Spinal cord (tissue), 10 donors: ENCODE measurements around the gene FLT1. TPM values are rescaled to one million over a fixed set of nuclear protein-coding genes. Genes with fewer than 3 reads are reported as not detected.

Experiments used
- DNase-seq, 6 donors: peaks; one replicate each; pipeline versions ENCODE4 v3.0.0 to v3.0.0-alpha.2; 2013 to 2015; ENCODE audit warnings: low spot score in 6 of 6, low read depth in 4 of 6
- H3K27ac ChIP-seq: one replicate; pipeline ENCODE4 v1.5.1; 2013; ENCODE audit warnings: low read depth, low read length, control low read depth
- H3K27me3 ChIP-seq: one replicate; pipeline ENCODE4 v1.6.1; 2013; ENCODE audit warnings: low read length; ENCODE audit not compliant: control insufficient read depth, insufficient read depth
- H3K36me3 ChIP-seq: one replicate; pipeline ENCODE4 v1.6.1; 2013; ENCODE audit warnings: low read length; ENCODE audit not compliant: control insufficient read depth, insufficient read depth
- H3K4me1 ChIP-seq: one replicate; pipeline ENCODE4 v1.6.1; 2013; ENCODE audit warnings: low read length; ENCODE audit not compliant: control insufficient read depth, insufficient read depth
- H3K4me3 ChIP-seq: one replicate; pipeline ENCODE4 v1.5.1; 2013; ENCODE audit warnings: low read depth, low read length, control low read depth
- H3K9me3 ChIP-seq: one replicate; pipeline ENCODE4 v1.6.1; 2013; ENCODE audit warnings: low read length; ENCODE audit not compliant: control insufficient read depth, insufficient read depth
- WGBS: methylation state at CpG from one replicate; pipeline ENCODE4 v1.1.5; 2013; ENCODE audit warnings: missing lambda C conversion rate; ENCODE audit not compliant: insufficient coverage; 5-methylcytosine and 5-hydroxymethylcytosine counted together
- polyA plus RNA-seq, 2 donors: library from polyadenylated mRNA; unstranded; fragments of 120-200 nt; gene quantifications; one replicate each; pipeline ENCODE4 v1.2.1, GENCODE V29; 2013; ENCODE audit not compliant: insufficient read length in 2 of 2
- total RNA-seq, 2 donors: library from RNA; depleted of rRNA in 1 of 2; stranded (reverse); fragments of 120-200 nt in 1 of 2; fragments of >200 nt in 1 of 2; gene quantifications; one replicate each; pipeline versions ENCODE4 v1.2.3 to v1.2.4, GENCODE V29; 2013 to 2014
- donor health status: healthy.

Gene FLT1
- total and polyA plus RNA-seq, 4 donors = 14.6 to 29.3 (median 23.9) TPM

GRCh38 chr13:28349371-28349770 is 145.6 kb downstream of the FLT1 start:
- no peak for DNase-seq
- H3K4me3 ChIP-seq = no peak overlapping the region
- no peaks in the 10 kb centered on the region for H3K36me3 ChIP-seq
- H3K27ac ChIP-seq = no peak overlapping the region
- no peaks in the 10 kb centered on the region for H3K27me3 ChIP-seq
- WGBS = 88% methylated on average over 2 of the region's 6 CpGs
- no peaks in the 10 kb centered on the region for H3K4me1 ChIP-seq
- no peaks in the 10 kb centered on the region for H3K9me3 ChIP-seq

GRCh38 chr13:28347456-28348371 is 147.2 kb downstream of the FLT1 start:
- H3K9me3 ChIP-seq = no peaks in the 10 kb centered on the region
- H3K27ac ChIP-seq = no peak overlapping the region
- H3K27me3 ChIP-seq = no peaks in the 10 kb centered on the region
- no peak for DNase-seq
- no peak overlapping the region for H3K4me3 ChIP-seq
- H3K4me1 ChIP-seq = no peaks in the 10 kb centered on the region
- WGBS = 84% methylated on average over 4 of the region's 5 CpGs
- no peaks in the 10 kb centered on the region for H3K36me3 ChIP-seq

- Histone ChIP-seq H3K27me3 (no peaks in the 10 kb centered on the region), H3K9me3 (no peaks in the 10 kb centered on the region), H3K36me3 (no peaks in the 10 kb centered on the region), H3K4me1 (no peaks in the 10 kb centered on the region), H3K27ac (no peak overlapping the region), H3K4me3 (no peak overlapping the region)
- WGBS = no CpG with 5 or more reads among the region's 2 CpGs
- no peak for DNase-seq
Measured at GRCh38 chr13:28346154-28346553, 148.8 kb downstream of the FLT1 start.

GRCh38 chr13:28344163-28344562 is 150.8 kb downstream of the FLT1 start:
- Histone ChIP-seq H3K4me1 (no peaks in the 10 kb centered on the region), H3K27ac (no peak overlapping the region), H3K9me3 (no peaks in the 10 kb centered on the region), H3K4me3 (no peak overlapping the region), H3K36me3 (no peaks in the 10 kb centered on the region), H3K27me3 (no peaks in the 10 kb centered on the region)
- DNase-seq = no peak
- WGBS = 89% methylated on average over 3 of the region's 3 CpGs

GRCh38 chr13:28342251-28342650 is 152.7 kb downstream of the FLT1 start:
- WGBS = 93% methylated on average over 2 of the region's 2 CpGs

GRCh38 chr13:28340272-28340793 is 154.6 kb downstream of the FLT1 start:
- no peak for DNase-seq
- Histone ChIP-seq H3K4me1 (no peaks in the 10 kb centered on the region), H3K36me3 (no peaks in the 10 kb centered on the region), H3K9me3 (no peaks in the 10 kb centered on the region), H3K4me3 (no peak overlapping the region), H3K27me3 (no peaks in the 10 kb centered on the region), H3K27ac (no peak overlapping the region)
- 100% methylated on average over 2 of the region's 2 CpGs for WGBS

More at GRCh38 chr13:28342251-28342650, 152.7 kb downstream of the FLT1 start:
- Histone ChIP-seq H3K4me3 (no peak overlapping the region), H3K27me3 (no peaks in the 10 kb centered on the region), H3K36me3 (no peaks in the 10 kb centered on the region), H3K9me3 (no peaks in the 10 kb centered on the region), H3K27ac (no peak overlapping the region), H3K4me1 (no peaks in the 10 kb centered on the region)
- DNase-seq = no peak

GRCh38 chr13:28339419-28339818 is 155.5 kb downstream of the FLT1 start:
- WGBS = 100% methylated on average over 1 of the region's 2 CpGs
- no peak overlapping the region for H3K27ac ChIP-seq
- no peaks in the 10 kb centered on the region for H3K4me1 ChIP-seq
- no peaks in the 10 kb centered on the region for H3K36me3 ChIP-seq
- H3K27me3 ChIP-seq = no peaks in the 10 kb centered on the region
- H3K4me3 ChIP-seq = no peak overlapping the region
- no peaks in the 10 kb centered on the region for H3K9me3 ChIP-seq
- no peak for DNase-seq

GRCh38 chr13:28338742-28339141 is 156.2 kb downstream of the FLT1 start:
- Histone ChIP-seq H3K4me1 (no peaks in the 10 kb centered on the region), H3K36me3 (no peaks in the 10 kb centered on the region), H3K9me3 (no peaks in the 10 kb centered on the region), H3K4me3 (no peak overlapping the region), H3K27me3 (no peaks in the 10 kb centered on the region), H3K27ac (no peak overlapping the region)
- 95% methylated on average over 4 of the region's 6 CpGs for WGBS
- no peak for DNase-seq

- H3K27ac ChIP-seq = no peak overlapping the region
- no peaks in the 10 kb centered on the region for H3K36me3 ChIP-seq
- 43% methylated on average over 1 of the region's 4 CpGs for WGBS
- H3K9me3 ChIP-seq = no peaks in the 10 kb centered on the region
- no peaks in the 10 kb centered on the region for H3K4me1 ChIP-seq
- H3K27me3 ChIP-seq = no peaks in the 10 kb centered on the region
- peak in 2 of 6 donors; percentile 26 to 54 for DNase-seq
- H3K4me3 ChIP-seq = no peak overlapping the region
Measured at GRCh38 chr13:28338006-28338574, 156.8 kb downstream of the FLT1 start.
